MV-4-11 (cell line): Measurements from ENCODE around the gene ZDHHC11.
A peak's percentile ranks its signal among the peaks of the same experiment; 100 is the strongest.
"Not testable (repeated sequence)": the region's sequence is repeated elsewhere in the genome, so short reads cannot be mapped to it uniquely, and the experiment has no call there.

ENCODE experiments used
- DNase-seq: peaks from one replicate; lab custom pipeline; 2025; lab: John Stamatoyannopoulos, UW

ZDHHC11 gene

GRCh38 chr5:880816-881550 is 30.2 kb upstream of the ZDHHC11 start:
- DNase-seq, result no peak

GRCh38 chr5:878677-879076 is 27.9 kb upstream of the ZDHHC11 start:
- not testable (repeated sequence) for DNase-seq

GRCh38 chr5:878125-878524 is 27.3 kb upstream of the ZDHHC11 start:
- no peak for DNase-seq

GRCh38 chr5:876398-877365 is 25.9 kb upstream of the ZDHHC11 start:
- DNase-seq, result no peak

GRCh38 chr5:875931-876330 is 25.1 kb upstream of the ZDHHC11 start:
- DNase-seq, result no peak

- DNase-seq, result peak; percentile 53
Measured at GRCh38 chr5:873328-873727, 22.5 kb upstream of the ZDHHC11 start.

- DNase-seq, result no peak
Measured at GRCh38 chr5:872301-872700, 21.5 kb upstream of the ZDHHC11 start.

- no peak for DNase-seq
Measured at GRCh38 chr5:871596-872298, 21.0 kb upstream of the ZDHHC11 start.

GRCh38 chr5:870956-871355 is 20.2 kb upstream of the ZDHHC11 start:
- no peak for DNase-seq

GRCh38 chr5:868428-869135 is 17.8 kb upstream of the ZDHHC11 start:
- DNase-seq, result no peak

GRCh38 chr5:867300-867870 is 16.6 kb upstream of the ZDHHC11 start:
- DNase-seq, result no peak

- DNase-seq, result no peak
Measured at GRCh38 chr5:865771-866170, 15.0 kb upstream of the ZDHHC11 start.

- DNase-seq, result no peak
Measured at GRCh38 chr5:865168-865521, 14.4 kb upstream of the ZDHHC11 start.

- no peak for DNase-seq
Measured at GRCh38 chr5:864492-865167, 13.8 kb upstream of the ZDHHC11 start.

GRCh38 chr5:863244-863805 is 12.5 kb upstream of the ZDHHC11 start:
- DNase-seq, result no peak

- no peak for DNase-seq
Measured at GRCh38 chr5:862367-863243, 11.8 kb upstream of the ZDHHC11 start.

GRCh38 chr5:861442-862366 is 10.9 kb upstream of the ZDHHC11 start:
- no peak for DNase-seq

GRCh38 chr5:860506-861150 is 9.8 kb upstream of the ZDHHC11 start:
- DNase-seq, result no peak
